Putamen (tissue), 1 donor: ENCODE measurements around the gene BBX.

Experiments
- DNase-seq: peaks from one replicate; pipeline ENCODE4 v3.0.0-alpha.2; 2016; ENCODE audit warnings: low spot score

Gene BBX

DNA sequence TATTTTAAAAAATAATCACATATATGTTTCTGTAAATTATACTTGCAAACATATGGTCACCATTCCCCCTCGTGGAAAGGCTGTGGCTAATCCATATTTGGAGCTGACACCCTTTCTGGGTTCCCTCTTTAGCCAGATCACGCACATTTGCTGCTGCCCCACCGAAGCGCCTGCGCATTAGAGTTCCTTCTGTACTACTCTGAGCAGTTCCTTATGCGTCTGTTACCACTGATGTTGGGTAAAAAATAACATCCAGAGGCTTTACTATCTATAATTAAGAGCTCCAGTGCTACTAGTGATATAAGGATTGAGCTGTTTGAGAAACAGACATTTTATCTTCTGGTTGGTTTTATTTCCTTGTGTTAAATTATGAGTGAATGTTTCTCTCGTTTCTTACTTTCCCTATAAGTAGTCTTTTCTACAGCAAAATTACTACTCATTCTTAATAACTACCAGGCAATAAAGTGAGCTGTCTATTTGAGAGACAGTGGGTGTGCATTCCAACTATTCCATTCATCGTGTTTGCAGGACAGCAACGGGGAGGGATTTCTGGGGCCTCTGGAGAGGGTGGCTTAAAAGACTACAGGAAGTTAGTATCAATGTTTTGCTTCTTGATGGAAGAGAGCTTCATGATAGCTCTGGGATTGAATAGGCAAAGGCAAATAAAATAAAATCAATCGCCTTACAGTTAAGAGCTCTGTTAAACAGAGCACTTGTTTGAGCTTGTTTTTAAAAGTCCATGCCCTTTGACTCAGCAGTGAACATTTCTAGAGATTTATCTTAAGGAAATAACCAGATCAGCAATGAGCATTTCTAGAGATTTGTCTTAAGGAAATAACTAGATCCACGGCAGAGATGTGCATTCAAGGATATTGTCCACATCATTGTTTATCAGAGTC is 322.9 kb downstream of the BBX start:
- no peak for DNase-seq

DNA sequence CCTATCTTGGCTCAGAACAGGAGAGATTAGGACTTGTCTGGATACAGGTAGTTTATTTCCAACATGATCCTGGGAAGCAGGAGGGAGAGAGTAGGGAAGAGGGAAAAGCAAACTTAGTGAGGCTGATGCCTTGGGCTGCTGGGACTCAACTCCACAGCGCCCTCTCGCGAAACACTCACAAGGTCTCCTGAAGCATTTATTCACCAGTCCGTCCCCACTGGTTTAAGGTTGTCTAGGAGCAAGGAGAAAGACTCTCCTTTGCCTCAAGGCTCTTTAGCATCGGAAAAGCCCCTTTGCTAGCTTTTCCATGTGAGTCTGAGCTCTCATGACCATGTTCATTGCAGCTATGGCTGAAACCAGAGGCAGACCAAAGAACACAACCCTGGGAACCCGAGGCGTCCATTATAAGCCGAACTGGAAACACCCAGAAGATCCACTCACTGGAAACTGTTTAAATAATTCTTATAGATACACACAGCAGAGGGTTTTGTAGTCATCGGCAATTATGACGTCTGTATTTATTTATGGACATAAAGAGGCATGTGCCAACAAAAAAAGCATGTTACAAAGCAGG is 323.6 kb downstream of the BBX start:
- DNase-seq, result peak; percentile 53

- no peak for DNase-seq
These were observed 325.0 kb downstream of the BBX start for GRCh38 chr3:107847791-107848190.

- no peak for DNase-seq
These were observed 325.7 kb downstream of the BBX start for GRCh38 chr3:107848351-107848915.

- no peak for DNase-seq
These were observed 327.9 kb downstream of the BBX start for GRCh38 chr3:107850681-107851080.

GRCh38 chr3:107853821-107854220 is 331.1 kb downstream of the BBX start:
- no peak for DNase-seq

- no peak for DNase-seq
These were observed 332.0 kb downstream of the BBX start for GRCh38 chr3:107854733-107855132.

GRCh38 chr3:107855710-107856109 is 332.9 kb downstream of the BBX start:
- DNase-seq, result no peak

GRCh38 chr3:107857854-107858253 is 335.1 kb downstream of the BBX start:
- DNase-seq, result no peak

DNA sequence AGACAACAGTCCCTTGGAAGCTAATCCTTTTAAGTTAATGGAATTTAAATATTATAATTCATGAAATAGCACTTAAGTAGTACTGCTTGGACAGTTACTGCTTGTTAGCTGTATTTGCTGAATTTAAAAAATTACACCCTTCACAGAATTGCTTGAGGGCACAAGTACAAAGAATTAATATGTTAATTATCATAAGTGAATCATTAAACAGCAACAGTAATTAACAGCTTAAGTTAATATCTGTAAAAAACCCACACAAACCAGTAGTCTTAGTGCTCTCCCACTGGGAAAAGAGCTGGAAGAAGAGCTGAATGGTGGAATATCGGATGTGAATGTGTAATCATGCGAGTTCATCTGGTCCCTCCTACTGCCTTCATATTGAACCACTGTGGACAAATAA is 336.1 kb downstream of the BBX start:
- DNase-seq, result no peak
